Osteoblast (primary cell): Measurements from ENCODE around the gene PRKAG2. TPM values are rescaled to one million over a fixed set of nuclear protein-coding genes. Genes with fewer than 3 reads are reported as not detected.

ENCODE experiments used
- DNase-seq: peaks from one replicate; pipeline ENCODE4 v3.0.0; 2011; ENCODE audit warnings: low spot score, mixed read lengths; ENCODE audit not compliant: insufficient read length; ENCODE audit errors: missing footprints
- H2AFZ ChIP-seq: 2 replicates; pipeline ENCODE4 v1.6.0; 2011; ENCODE audit warnings: mild to moderate bottlenecking, low read length
- H3K27ac ChIP-seq: 2 replicates; pipeline ENCODE4 v1.5.1; 2011; ENCODE audit warnings: mild to moderate bottlenecking, low read depth, low read length, moderate library complexity
- H3K27me3 ChIP-seq: 2 replicates; pipeline ENCODE4 v1.6.0; 2012; ENCODE audit warnings: mild to moderate bottlenecking, control low read depth, inconsistent platforms, low read length, moderate library complexity; ENCODE audit not compliant: insufficient read depth
- H3K36me3 ChIP-seq: 2 replicates; pipeline ENCODE4 v1.5.1; 2011; ENCODE audit warnings: mild to moderate bottlenecking, low read length, control low read depth, moderate library complexity; ENCODE audit not compliant: insufficient read depth
- H3K4me1 ChIP-seq: 2 replicates; pipeline ENCODE4 v1.5.1; 2011; ENCODE audit warnings: mild to moderate bottlenecking, low read length, control low read depth, moderate library complexity; ENCODE audit not compliant: insufficient read depth
- H3K4me2 ChIP-seq: 2 replicates; pipeline ENCODE4 v1.6.0; 2011; ENCODE audit warnings: mild to moderate bottlenecking, low read length; ENCODE audit not compliant: insufficient read depth
- H3K4me3 ChIP-seq: fragments of 200-600 bp; sonication (generic); 3 replicates; pipeline ENCODE4 v1.5.1; 2012; ENCODE audit warnings: mild to moderate bottlenecking, low read length, inconsistent platforms; ENCODE audit not compliant: insufficient read depth
- H3K79me2 ChIP-seq: 2 replicates; pipeline ENCODE4 v1.6.0; 2012; ENCODE audit warnings: mild to moderate bottlenecking, low read length, control low read depth, inconsistent platforms; ENCODE audit not compliant: insufficient read depth
- H3K9me3 ChIP-seq: 2 replicates; pipeline ENCODE4 v1.5.1; 2011; ENCODE audit warnings: low read depth, low read length, control low read depth
- H4K20me1 ChIP-seq: 2 replicates; pipeline ENCODE4 v1.6.0; 2012; ENCODE audit warnings: mild to moderate bottlenecking, low read length, control low read depth; ENCODE audit not compliant: insufficient read depth
- CTCF ChIP-seq: IDR thresholded peaks from 2 replicates; pipeline ENCODE4 v1.5.1; 2011; ENCODE audit warnings: mild to moderate bottlenecking, low read depth, low read length, moderate library complexity; ENCODE audit errors: extremely low read depth
- small RNA-seq: library from RNA; depleted of rRNA; stranded (forward); fragments of <200 nt; gene quantifications from one replicate; pipeline ENCODE3, GENCODE V24; 2012
- total RNA-seq: library from RNA; depleted of rRNA; stranded (reverse); fragments of >200 nt; gene quantifications from 2 replicates; pipeline ENCODE4 v1.2.3, GENCODE V29; 2012

PRKAG2 gene
- total RNA-seq, 1 donor, result 20.6 TPM

GRCh38 chr7:151509670-151510333 is 367.1 kb downstream of the PRKAG2 start:
- Histone ChIP-seq H4K20me1 (peaks cover 85% of the 10 kb centered on the region), H2AFZ (no peak overlapping the region), H3K79me2 (peaks cover 100% of the 10 kb centered on the region), H3K4me3 (no peak overlapping the region), H3K9me3 (no peaks in the 10 kb centered on the region), H3K4me1 (peaks cover 18% of the 10 kb centered on the region), H3K27ac (no peak overlapping the region), H3K4me2 (no peak overlapping the region), H3K27me3 (no peaks in the 10 kb centered on the region), H3K36me3 (no peaks in the 10 kb centered on the region)
- DNase-seq, result no peak
- TF ChIP-seq CTCF, result no peak

GRCh38 chr7:151508991-151509390 is 367.9 kb downstream of the PRKAG2 start:
- Histone ChIP-seq H3K27ac (no peak overlapping the region), H3K27me3 (no peaks in the 10 kb centered on the region), H3K9me3 (no peaks in the 10 kb centered on the region), H4K20me1 (peaks cover 84% of the 10 kb centered on the region), H3K4me1 (peaks cover 24% of the 10 kb centered on the region), H3K4me2 (no peak overlapping the region), H3K79me2 (peaks cover 100% of the 10 kb centered on the region), H2AFZ (no peak overlapping the region), H3K4me3 (no peak overlapping the region), H3K36me3 (no peaks in the 10 kb centered on the region)
- TF ChIP-seq CTCF, result no peak
- no peak for DNase-seq

GRCh38 chr7:151507806-151508205 is 369.1 kb downstream of the PRKAG2 start:
- H3K36me3 ChIP-seq, result no peaks in the 10 kb centered on the region
- no peak for DNase-seq
- peaks cover 97% of the 10 kb centered on the region for H3K79me2 ChIP-seq
- H3K4me2 ChIP-seq, result no peak overlapping the region
- no peak for TF ChIP-seq CTCF
- peaks cover 33% of the 10 kb centered on the region for H3K4me1 ChIP-seq
- H3K4me3 ChIP-seq, result no peak overlapping the region
- H3K9me3 ChIP-seq, result no peaks in the 10 kb centered on the region
- H4K20me1 ChIP-seq, result peaks cover 81% of the 10 kb centered on the region
- H3K27ac ChIP-seq, result no peak overlapping the region
- H2AFZ ChIP-seq, result no peak overlapping the region
- no peaks in the 10 kb centered on the region for H3K27me3 ChIP-seq

- H3K36me3 ChIP-seq, result no peaks in the 10 kb centered on the region
- peaks cover 97% of the 10 kb centered on the region for H3K79me2 ChIP-seq
- H3K27ac ChIP-seq, result no peak overlapping the region
- DNase-seq, result no peak
- no peak overlapping the region for H3K4me2 ChIP-seq
- H3K9me3 ChIP-seq, result no peaks in the 10 kb centered on the region
- TF ChIP-seq CTCF, result peak; percentile 19
- peaks cover 75% of the 10 kb centered on the region for H4K20me1 ChIP-seq
- no peak overlapping the region for H3K4me3 ChIP-seq
- H3K27me3 ChIP-seq, result no peaks in the 10 kb centered on the region
- H3K4me1 ChIP-seq, result peaks cover 24% of the 10 kb centered on the region
- no peak overlapping the region for H2AFZ ChIP-seq
Measured at GRCh38 chr7:151506901-151507382, 370.0 kb downstream of the PRKAG2 start.

Small RNA genes within 50 kb of the gene (small RNA-seq; reads per million reads assigned to genes)
- not detected for gene RF00019
- gene RNU6-604P, result not detected

Other genes with a start within 250 kb of the PRKAG2 start
- not detected in 2 replicates for gene GALNTL5, start 79.3 kb upstream of the PRKAG2 start, total RNA-seq
- 42.7 and 51.3 TPM in 2 replicates for gene GALNT11, start 148.6 kb upstream of the PRKAG2 start, total RNA-seq